Lung microvascular endothelial cell (primary cell): ENCODE results near the gene CDKN3. TPM values are rescaled to one million over a fixed set of nuclear protein-coding genes. Genes with fewer than 3 reads are reported as not detected.
"Not testable (repeated sequence)": the region's sequence is repeated elsewhere in the genome, so short reads cannot be mapped to it uniquely, and the experiment has no call there.

ENCODE experiments used
- DNase-seq, 2 donors: peaks; one replicate each; pipeline versions ENCODE4 v3.0.0 to v3.0.0-alpha.2; 2010; ENCODE audit warnings: low read depth in 2 of 2
- total RNA-seq: library from RNA; depleted of rRNA; stranded (reverse); fragments of >200 nt; gene quantifications from 2 replicates; pipeline ENCODE4 v1.2.1, GENCODE V29; 2014

The CDKN3 gene
- total RNA-seq, 1 donor from 2014 or later = 10.1 TPM

DNA sequence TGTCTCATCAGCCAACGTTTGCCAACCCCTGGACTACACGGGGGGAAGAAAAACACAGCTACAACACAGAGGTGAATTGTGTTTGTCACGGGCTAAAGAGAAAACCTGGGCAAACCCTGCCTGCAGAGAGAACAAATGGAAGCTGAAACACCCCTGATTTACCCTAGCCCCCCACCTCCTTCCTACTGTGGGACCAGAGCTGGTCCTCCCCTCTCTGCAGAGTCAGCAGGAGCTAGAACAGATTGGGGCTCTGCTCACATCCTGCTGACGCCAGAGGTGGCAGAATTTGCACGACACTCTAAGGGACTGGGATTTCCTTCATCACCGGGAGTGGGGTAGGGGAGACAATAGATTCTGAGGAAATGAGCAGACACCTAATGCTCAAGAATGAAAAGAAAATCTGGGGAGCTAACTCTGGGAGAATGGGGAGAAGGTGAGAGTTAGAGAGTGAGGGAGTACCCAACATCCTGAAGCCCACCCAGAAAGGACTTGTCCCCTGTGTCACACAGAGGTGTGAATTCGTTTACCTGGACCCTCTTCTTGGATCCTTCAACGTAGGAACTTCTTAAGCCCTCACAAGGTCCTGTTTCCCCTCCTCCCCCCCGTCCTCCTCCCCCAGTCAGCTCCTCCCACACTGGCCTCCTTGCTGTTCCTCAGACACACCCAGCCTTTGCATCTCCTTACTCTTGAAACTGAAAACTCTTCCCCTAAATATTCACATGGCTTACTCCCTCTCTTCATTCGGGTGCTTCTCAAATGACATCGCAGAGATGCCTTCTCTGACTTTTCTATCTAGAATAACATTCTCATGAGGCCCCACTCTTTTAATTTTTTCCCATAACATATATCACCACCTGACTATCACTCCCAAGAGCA, 26.2 kb upstream of the CDKN3 start:
- DNase-seq = no peak

DNA sequence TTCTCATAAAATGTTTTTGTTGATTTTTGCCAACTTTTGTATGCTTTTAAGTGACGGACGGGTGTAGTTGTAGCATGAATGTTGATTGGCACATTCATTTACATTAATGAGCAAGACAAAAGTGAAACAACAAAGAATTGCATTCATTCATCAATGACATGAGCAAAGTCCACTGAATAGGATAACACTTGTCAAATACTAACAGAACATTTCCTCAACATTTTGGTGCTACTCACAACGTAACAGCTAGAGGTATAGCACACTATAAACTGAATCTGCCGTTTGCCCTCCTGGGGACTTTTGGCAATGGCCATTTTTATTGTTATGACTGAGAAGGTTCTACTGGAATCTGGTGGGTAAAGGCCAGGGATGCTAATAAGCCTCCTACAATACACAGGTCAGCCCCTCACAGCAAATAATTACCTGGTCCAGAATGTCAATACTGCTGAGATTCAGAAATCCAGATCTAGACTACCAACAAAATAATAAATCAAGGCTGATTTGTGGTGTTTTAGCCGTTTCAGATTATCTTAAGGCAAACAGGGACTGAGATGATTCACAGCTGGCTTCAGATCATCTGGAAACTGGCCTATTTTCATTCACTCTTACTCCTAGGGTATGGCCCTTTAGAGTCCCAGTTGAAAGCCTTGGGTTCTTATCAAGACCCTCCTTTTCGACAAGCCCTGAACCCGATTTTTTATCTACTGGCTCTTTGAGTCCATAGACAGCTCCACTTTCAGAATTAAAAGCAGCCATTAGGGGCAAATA, 22.5 kb upstream of the CDKN3 start:
- DNase-seq = no peak

DNA sequence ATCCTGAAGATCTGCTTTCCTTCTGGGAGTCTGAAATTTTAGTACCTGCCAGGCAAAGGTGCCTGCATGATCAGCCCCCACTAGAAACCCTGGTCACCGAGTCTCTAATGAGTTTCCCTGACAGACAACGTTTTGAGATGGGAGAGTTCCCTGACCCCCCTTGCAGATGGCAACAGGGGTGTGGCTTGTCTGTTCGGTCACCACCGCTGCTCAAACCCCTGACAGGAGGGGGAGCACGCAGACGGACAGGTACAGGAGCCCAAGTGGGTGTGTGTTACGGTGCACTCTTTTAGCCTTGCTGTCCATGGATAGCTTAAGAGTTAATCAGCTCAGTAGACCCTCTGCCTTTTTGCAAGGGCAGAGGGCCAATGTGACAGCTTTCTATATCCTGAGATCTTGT, 19.3 kb upstream of the CDKN3 start:
- DNase-seq = no peak

DNA sequence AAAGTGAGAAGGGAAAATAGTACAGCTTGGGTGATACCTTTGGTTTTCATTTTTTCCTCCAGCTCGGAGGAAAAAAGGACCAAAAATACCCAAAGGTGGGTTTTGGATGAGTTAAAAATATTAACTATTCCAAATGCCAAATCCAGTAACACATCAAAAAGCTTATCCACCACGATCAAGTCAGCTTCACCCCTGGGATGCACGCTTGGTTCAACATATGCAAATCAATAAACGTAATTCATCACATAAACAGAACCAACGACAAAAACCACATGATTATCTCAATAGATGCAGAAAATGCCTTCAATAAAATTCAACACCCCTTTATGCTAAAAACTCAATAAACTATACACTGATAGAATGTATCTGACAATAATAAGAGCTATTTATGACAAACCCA, 17.9 kb upstream of the CDKN3 start:
- not testable (repeated sequence) for DNase-seq

DNA sequence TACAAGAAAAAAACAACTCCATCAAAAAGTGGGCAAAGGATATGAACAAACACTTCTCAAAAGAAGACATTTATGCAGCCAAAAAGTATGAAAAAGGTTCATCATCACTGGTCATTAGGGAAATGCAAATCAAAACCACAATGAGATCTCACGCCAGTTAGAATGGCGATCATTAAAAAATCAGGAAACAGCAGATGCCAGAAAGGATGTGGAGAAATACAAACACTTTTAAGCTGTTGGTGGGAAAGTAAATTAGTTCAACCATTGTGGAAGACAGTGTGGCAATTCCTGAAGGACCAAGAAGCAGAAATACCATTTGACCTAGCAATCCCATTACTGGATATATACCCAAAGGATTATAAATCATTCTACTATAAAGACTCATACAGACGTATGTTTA, 16.2 kb upstream of the CDKN3 start:
- peak in 1 of 2 donors; percentile 76 for DNase-seq

DNA sequence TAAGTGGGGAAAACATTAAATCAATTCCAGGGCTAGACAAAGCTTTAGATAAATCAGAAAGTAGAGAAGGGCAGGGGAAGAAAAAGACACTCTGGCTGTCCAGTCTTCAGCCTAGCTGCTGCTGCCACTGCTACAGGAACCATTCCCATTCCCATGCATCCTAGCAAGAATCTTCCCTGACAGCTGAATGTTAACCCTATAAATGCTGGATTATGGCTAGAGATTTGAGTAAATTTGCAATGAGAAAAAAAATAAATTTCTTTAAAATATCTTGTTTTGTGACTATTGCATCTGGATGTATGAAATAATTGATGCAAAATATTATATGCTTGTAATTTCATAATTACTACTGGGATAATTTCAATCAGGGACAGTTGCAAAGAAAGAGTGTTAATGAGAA, 15.0 kb upstream of the CDKN3 start:
- no peak for DNase-seq

GRCh38 chr14:54383835-54384234, 13.0 kb upstream of the CDKN3 start:
- no peak for DNase-seq

DNA sequence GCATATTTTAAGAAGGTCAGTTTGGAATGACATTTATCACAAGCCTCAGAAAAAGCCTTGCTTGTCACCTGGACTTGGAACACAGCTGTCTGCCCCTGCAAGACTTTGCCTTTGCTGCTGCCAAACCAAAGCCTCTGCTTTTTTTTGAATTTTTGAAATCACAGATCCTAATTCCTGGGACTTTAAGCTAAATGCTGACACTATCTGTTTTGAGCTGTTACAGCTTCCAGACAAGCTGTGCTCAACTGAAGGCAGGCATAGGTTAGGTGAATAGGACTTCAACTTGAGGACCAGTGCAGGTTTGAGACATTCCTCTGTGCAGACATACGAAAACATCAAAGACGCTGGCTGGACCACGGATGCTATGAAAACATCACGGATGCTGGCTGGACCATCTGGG, 11.3 kb upstream of the CDKN3 start:
- DNase-seq = no peak

- no peak for DNase-seq
Measured at GRCh38 chr14:54387328-54387727, 9.5 kb upstream of the CDKN3 start.

DNA sequence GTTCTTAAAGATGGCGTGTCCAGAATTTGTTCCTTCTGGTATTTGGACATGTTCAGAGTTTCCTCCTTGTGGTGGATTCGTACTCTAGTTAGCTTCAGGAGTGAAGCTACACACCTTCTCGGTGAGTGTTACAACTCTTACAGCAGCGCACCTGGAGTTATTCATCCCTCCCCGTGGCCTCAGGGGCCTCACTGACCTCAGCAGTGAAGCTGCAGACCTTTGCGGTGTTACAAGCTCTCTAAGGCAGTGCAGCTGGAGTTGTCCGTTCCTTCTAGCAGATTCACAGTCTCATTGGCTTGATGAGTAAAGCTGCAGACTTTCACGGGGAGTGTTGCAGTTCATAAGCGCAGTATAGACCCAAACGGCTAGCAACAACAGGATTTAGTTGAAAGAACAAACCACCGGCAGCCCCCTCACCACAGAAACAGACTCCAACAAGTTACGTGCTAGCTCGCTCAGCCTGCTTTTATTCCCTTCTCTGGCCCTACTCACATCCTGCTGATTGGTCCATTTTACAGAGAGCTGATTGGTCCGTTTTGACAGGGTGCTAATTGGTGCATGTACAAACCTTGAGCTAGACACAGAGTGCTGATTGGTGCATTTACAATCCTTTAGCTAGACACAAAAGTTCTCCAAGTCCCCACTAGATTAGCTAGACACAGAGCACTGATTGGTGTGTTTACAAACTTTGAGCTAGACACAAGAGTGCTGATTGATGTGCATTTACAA, 4.5 kb upstream of the CDKN3 start:
- DNase-seq = no peak

DNA sequence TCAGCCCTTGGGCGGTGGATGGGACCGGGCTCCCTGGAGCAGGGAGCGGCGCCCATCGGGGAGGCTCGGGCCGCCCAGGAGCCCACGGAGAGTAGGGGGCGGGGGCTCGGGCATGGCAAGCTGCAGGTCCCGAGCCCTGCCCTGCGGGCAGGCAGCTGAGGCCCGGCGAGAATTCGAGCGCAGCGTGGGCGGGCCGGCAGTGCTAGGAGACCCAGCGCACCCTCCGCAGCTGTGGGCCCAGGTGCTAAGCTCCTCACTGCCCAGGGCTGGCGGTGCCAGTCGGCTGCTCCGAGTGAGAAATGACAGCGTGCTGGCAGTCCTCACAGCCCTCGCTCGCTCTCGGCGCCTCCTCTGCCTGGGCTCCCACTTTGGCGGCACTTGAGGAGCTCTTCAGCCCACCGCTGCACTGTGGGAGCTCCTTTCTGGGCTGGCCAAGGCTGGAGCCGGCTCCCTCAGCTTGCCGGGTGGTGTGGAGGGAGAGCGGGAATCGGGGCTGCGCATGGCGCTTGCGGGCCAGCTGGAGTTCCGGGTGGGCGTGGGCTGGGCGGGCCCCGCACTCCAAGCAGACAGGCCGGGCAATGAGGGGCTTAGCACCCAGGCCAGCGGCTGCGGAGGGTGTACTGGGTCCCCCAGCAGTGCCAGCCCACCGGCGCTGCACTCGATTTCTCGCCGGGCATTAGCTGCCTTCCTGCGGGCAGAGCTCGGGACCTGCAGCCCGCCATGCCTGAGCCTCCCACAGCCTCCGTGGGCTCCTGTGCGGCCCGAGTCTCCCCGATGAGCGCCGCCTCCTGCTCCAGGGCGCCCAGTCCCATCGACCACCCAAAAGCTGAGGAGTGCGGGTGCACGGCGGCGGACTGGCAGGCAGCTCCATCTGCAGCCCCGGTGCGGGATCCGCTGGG, 3.6 kb upstream of the CDKN3 start:
- not testable (repeated sequence) for DNase-seq

- no peak for DNase-seq
Measured at GRCh38 chr14:54394596-54394995, 2.2 kb upstream of the CDKN3 start.

GRCh38 chr14:54395284-54395683, 1.5 kb upstream of the CDKN3 start:
- no peak for DNase-seq

DNA sequence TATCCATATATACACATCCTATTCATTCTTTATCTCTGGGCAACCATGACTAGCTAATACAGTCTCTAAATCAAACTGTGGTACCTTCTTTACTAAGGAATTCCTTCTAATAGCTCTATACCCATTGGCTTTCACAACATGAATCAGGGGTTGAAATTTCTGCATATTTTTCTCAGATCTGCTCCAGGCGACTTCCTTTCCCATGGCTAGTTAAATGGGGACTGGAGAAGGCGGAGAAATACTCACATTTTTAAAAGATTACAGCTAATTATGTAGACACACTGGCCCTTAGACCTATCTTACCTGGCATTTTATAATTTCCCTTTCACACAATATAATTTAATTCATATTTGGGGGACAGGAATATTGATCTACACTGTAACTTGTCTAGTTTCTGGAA, 1.1 kb upstream of the CDKN3 start:
- DNase-seq = no peak

- DNase-seq = no peak
Measured at GRCh38 chr14:54396183-54396492, 669 bp upstream of the CDKN3 start.

GRCh38 chr14:54399560-54399959, 2.8 kb downstream of the CDKN3 start:
- no peak for DNase-seq

- not testable (repeated sequence) for DNase-seq
Measured at GRCh38 chr14:54403401-54404005, 6.7 kb downstream of the CDKN3 start.

DNA sequence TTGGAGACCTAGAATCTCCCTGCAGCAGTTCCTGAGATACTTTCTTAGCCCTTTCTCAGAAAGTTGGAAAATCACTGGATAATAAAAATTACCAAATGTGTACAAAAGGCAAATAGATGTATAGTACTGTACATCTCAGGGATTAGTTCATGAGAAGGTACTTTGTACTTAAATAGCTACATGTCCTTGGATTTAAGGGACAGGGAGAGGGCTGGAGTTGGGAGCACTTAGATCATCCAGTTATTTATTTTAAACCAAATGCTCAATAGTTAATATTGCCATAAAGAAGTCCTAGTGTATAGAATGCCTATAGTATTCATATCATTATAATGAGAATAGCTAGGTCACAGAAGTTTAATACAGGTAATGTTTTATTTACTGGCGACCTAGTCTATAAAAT, 13.4 kb downstream of the CDKN3 start:
- DNase-seq = no peak

- no peak for DNase-seq
Measured at GRCh38 chr14:54411371-54411770, 14.6 kb downstream of the CDKN3 start.

- peak; percentile 63 to 72 for DNase-seq
Measured at GRCh38 chr14:54420478-54421142, 23.8 kb downstream of the CDKN3 start.
